HG03060 (cell line): Measurements from ENCODE around the gene TSTD1.

Experiments used
- ATAC-seq: cut with Tn5 transposase; IDR thresholded peaks from one replicate; pipeline ENCODE4 v1.9.1; 2021; ENCODE audit warnings: low read depth, moderate number of reproducible peaks; ENCODE audit not compliant: unreplicated experiment

Gene TSTD1

GRCh38 chr1:161038523-161039153 is at the start of gene TSTD1:
TSTD1 (minus strand) TSS chr1:161038964; CDS start chr1:161038889, 75 bp downstream.
- no peak for ATAC-seq

GRCh38 chr1:161086457-161086856 is 47.7 kb upstream of the TSTD1 start:
- no peak for ATAC-seq

GRCh38 chr1:161085165-161085564 is 46.4 kb upstream of the TSTD1 start:
- no peak for ATAC-seq

- ATAC-seq, result no peak
Measured at GRCh38 chr1:161084597-161084988, 45.8 kb upstream of the TSTD1 start.

GRCh38 chr1:161083748-161084596 is 45.2 kb upstream of the TSTD1 start:
- no peak for ATAC-seq

- no peak for ATAC-seq
Measured at GRCh38 chr1:161082996-161083747, 44.4 kb upstream of the TSTD1 start.

GRCh38 chr1:161082483-161082882 is 43.7 kb upstream of the TSTD1 start:
- no peak for ATAC-seq

GRCh38 chr1:161081519-161081918 is 42.8 kb upstream of the TSTD1 start:
- ATAC-seq, result no peak

- ATAC-seq, result no peak
Measured at GRCh38 chr1:161080441-161081405, 42.0 kb upstream of the TSTD1 start.

- ATAC-seq, result no peak
Measured at GRCh38 chr1:161079436-161080110, 40.8 kb upstream of the TSTD1 start.

GRCh38 chr1:161077426-161077825 is 38.7 kb upstream of the TSTD1 start:
- ATAC-seq, result no peak

- ATAC-seq, result no peak
Measured at GRCh38 chr1:161076410-161076809, 37.6 kb upstream of the TSTD1 start.

- ATAC-seq, result no peak
Measured at GRCh38 chr1:161074676-161075368, 36.1 kb upstream of the TSTD1 start.

- ATAC-seq, result no peak
Measured at GRCh38 chr1:161073474-161074121, 34.8 kb upstream of the TSTD1 start.

- ATAC-seq, result no peak
Measured at GRCh38 chr1:161072751-161073449, 34.1 kb upstream of the TSTD1 start.

GRCh38 chr1:161071886-161072371 is 33.2 kb upstream of the TSTD1 start:
- no peak for ATAC-seq

GRCh38 chr1:161070761-161071160 is 32.0 kb upstream of the TSTD1 start:
- ATAC-seq, result no peak
